GM18870 (cell line): ENCODE results near the gene DNMT3L.
"Not testable (repeated sequence)": the region's sequence is repeated elsewhere in the genome, so short reads cannot be mapped to it uniquely, and the experiment has no call there.

Source experiments
- ATAC-seq: cut with Tn5 transposase; IDR thresholded peaks from one replicate; pipeline ENCODE4 v1.9.1; 2021; ENCODE audit warnings: moderate library complexity; ENCODE audit not compliant: unreplicated experiment

DNMT3L gene

GRCh38 chr21:44261675-44262295 is at the start of gene DNMT3L:
Gene DNMT3L (minus strand): TSS chr21:44261897. CDS start chr21:44261259, 638 bp downstream.
- ATAC-seq = no peak

GRCh38 chr21:44310628-44311507 is 49.2 kb upstream of the DNMT3L start:
- no peak for ATAC-seq

- no peak for ATAC-seq
These were observed 45.4 kb upstream of the DNMT3L start for GRCh38 chr21:44306936-44307704.

GRCh38 chr21:44305691-44306090 is 44.0 kb upstream of the DNMT3L start:
- no peak for ATAC-seq

DNA sequence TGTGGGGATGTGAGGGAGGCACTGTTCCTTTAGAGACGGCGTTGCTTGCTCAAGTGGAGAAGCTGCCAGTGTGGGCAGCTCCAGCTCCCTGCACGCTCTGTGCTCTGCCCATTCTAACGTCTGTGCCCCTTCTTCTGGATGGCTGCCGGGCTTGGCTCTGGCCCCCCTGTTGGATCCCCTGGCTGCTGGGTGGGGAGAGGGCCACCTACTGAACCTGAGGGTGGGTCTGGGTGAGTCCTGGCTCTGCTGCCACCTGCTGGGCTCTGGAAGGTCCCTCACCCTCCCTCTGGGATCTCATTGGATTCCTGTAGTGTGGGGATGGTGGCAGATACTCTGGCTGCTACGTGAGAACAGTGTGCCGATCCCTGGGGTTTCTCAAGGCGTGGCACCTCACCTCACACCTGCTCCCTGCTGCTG is 43.2 kb upstream of the DNMT3L start:
- ATAC-seq = no peak

DNA sequence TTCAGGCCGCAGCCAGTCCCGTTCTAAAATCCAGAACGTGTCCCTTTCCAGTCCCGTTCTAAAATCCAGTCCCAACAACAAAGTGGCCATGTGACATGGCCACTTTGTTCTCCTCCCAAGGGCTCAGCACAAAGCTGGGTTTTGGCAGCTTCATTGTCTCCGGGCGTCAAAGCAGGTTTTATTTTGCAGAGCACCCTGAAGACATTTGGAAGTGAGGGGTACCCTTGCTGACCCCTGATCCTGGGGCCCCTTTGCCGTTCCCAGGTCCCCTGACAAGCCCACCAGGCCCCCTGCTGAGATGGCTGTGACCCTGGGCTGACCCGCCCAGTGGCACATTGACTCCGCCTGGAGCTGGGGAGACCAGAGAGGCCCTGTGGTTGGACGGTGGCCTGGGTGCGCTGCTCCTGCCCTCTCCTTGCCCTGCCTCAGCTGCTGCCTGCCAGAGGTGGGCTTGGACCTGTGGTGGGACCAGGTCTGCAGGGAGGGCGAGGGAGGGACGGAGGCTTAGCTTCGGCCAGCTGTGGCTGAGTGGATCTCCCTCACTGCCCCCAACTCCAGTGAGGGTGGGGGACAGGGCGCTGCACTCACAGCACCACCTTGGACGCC is 42.4 kb upstream of the DNMT3L start:
- ATAC-seq = no peak

GRCh38 chr21:44303490-44303981 is 41.8 kb upstream of the DNMT3L start:
- no peak for ATAC-seq

GRCh38 chr21:44302573-44303401 is 41.1 kb upstream of the DNMT3L start:
- ATAC-seq = not testable (repeated sequence)

DNA sequence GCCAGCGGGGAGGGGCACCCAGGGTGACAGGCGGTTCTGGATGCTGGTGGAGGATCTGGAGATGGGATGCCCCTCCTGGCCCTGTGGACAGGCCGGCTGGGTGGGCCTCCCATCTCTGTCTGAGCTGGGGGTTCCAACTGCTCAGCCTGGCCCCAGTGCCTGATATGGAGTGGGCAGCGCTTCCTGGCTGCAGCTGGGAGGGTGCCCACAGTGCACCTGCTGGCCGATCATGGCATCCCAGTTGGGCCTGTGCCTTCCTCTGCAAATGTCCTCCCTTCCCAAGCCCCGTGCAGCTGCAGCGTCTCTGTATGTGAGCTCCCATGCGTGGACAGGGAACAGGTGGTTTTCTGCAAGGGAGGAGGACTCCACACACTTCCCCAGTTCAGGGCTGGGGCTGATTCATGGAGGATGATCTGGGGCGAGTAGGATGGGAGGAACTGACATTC is 40.3 kb upstream of the DNMT3L start:
- no peak for ATAC-seq

- no peak for ATAC-seq
These were observed 39.4 kb upstream of the DNMT3L start for GRCh38 chr21:44301141-44301540.

GRCh38 chr21:44300262-44300959 is 38.7 kb upstream of the DNMT3L start:
- ATAC-seq = no peak

- no peak for ATAC-seq
These were observed 38.0 kb upstream of the DNMT3L start, which contains the start of gene PFKL for GRCh38 chr21:44299458-44300261. Gene PFKL (plus strand): TSS chr21:44300053. CDS start chr21:44300106, 53 bp downstream.

- no peak for ATAC-seq
These were observed 37.4 kb upstream of the DNMT3L start for GRCh38 chr21:44299085-44299457.

DNA sequence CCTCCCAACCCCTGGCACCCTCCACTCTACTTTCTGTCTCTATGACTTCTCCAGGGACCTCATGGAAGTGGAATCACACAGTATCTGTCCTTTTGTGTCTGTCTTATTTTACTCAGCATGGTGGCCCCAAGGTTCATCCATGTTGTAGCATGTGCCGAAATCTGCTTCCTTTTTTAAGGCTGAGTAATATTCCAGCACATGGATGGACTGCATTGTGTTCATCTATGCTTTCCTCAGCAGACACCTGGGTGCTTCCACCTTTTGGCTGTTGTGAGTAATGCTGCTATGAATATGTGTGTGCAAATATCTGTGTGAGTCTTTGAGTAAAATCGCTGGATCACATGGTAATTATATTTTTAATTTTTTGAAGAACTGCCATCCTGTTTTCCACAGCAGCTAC is 36.6 kb upstream of the DNMT3L start:
- ATAC-seq = no peak

- no peak for ATAC-seq
These were observed 36.0 kb upstream of the DNMT3L start for GRCh38 chr21:44297525-44298290.

DNA sequence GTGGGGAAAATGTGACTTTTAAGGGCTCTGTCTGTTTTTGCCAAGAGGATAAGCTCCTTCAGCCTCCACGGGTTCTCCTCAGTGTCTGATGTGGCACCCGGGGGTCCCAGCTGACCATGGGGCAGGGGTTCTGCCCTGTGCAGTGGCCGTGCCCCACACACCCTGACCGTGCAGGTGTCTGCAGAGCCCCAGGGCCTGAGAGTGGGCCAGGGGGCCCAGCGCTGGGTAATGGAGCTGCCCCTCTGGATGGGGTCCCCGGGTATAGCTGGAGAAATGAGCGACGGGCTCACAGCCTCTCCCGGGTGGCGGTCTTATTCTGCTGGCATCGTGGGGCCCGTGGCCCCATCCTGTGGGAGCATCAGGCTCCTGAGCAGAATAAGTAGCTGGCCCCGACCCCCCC is 35.2 kb upstream of the DNMT3L start:
- ATAC-seq = no peak

GRCh38 chr21:44296103-44296519 is 34.4 kb upstream of the DNMT3L start:
- no peak for ATAC-seq

GRCh38 chr21:44295646-44296045 is 33.9 kb upstream of the DNMT3L start:
- ATAC-seq = no peak
